NK-92 (cell line): ENCODE measurements around the gene BLM.
A peak's percentile ranks its signal among the peaks of the same experiment; 100 is the strongest.
"Not testable (repeated sequence)": the region's sequence is repeated elsewhere in the genome, so short reads cannot be mapped to it uniquely, and the experiment has no call there.

Experiments used
- DNase-seq: peaks from one replicate; lab custom pipeline; 2025; ENCODE audit not compliant: unreplicated experiment; lab: John Stamatoyannopoulos, UW

BLM gene

GRCh38 chr15:90819390-90819789 is 102.2 kb downstream of the BLM start:
- no peak for DNase-seq

GRCh38 chr15:90819850-90820249 is 102.7 kb downstream of the BLM start:
- DNase-seq: no peak

- no peak for DNase-seq
Observed at GRCh38 chr15:90820481-90820880, 103.3 kb downstream of the BLM start.

- DNase-seq: no peak
Observed at GRCh38 chr15:90822204-90822955, 105.2 kb downstream of the BLM start.

GRCh38 chr15:90823455-90823974 is 106.4 kb downstream of the BLM start:
- DNase-seq: no peak

- not testable (repeated sequence) for DNase-seq
Observed at GRCh38 chr15:90825115-90825899, 108.2 kb downstream of the BLM start.

GRCh38 chr15:90826206-90826885 is 109.2 kb downstream of the BLM start:
- not testable (repeated sequence) for DNase-seq

GRCh38 chr15:90826886-90827435 is 109.8 kb downstream of the BLM start:
- DNase-seq: no peak

GRCh38 chr15:90828111-90828510 is 111.0 kb downstream of the BLM start:
- DNase-seq: no peak

- DNase-seq: no peak
Observed at GRCh38 chr15:90829126-90829525, 112.0 kb downstream of the BLM start.

GRCh38 chr15:90829942-90830440 is 112.8 kb downstream of the BLM start:
- DNase-seq: no peak

- DNase-seq: no peak
Observed at GRCh38 chr15:90834626-90835025, 117.5 kb downstream of the BLM start.

GRCh38 chr15:90836296-90836871 is 119.2 kb downstream of the BLM start:
- no peak for DNase-seq

GRCh38 chr15:90837094-90837493 is 119.9 kb downstream of the BLM start:
- no peak for DNase-seq

- DNase-seq: peak; percentile 42
Observed at GRCh38 chr15:90838139-90838538, 121.0 kb downstream of the BLM start.

GRCh38 chr15:90838544-90838943 is 121.4 kb downstream of the BLM start:
- DNase-seq: no peak

- no peak for DNase-seq
Observed at GRCh38 chr15:90839187-90840071, 122.3 kb downstream of the BLM start.

- DNase-seq: no peak
Observed at GRCh38 chr15:90840157-90840855, 123.2 kb downstream of the BLM start.

GRCh38 chr15:90840954-90841353 is 123.8 kb downstream of the BLM start:
- no peak for DNase-seq
